ENCODE measurements around the gene DNAI2. TPM values are rescaled to one million over a fixed set of nuclear protein-coding genes. Genes with fewer than 3 reads are reported as not detected.

DNAI2 gene
- total RNA-seq, 4 donors from 2014 or later, result 0.13 TPM; not detected in 3

GRCh38 chr17:74283371-74283673 lies 9.3 kb downstream of the DNAI2 start:
- H3K4me3 ChIP-seq (replicated peaks in 1 of 3), result no peak overlapping the region
- WGBS, 2 donors, result 88 to 91% methylated on average over 4 of the region's 4 CpGs
- no peaks in the 10 kb centered on the region for H3K27me3 ChIP-seq
- no peaks in the 10 kb centered on the region for H3K9me3 ChIP-seq
- H3K4me1 ChIP-seq, result peaks cover 0 to 8% of the 10 kb centered on the region in 2 donors
- intact Hi-C loops (cut with DNase I), result no loop called here
- no peak for TF ChIP-seq CTCF (IDR thresholded peaks at IDR 0.05)
- TF ChIP-seq POLR2A (IDR thresholded peaks at IDR 0.05), result no peak
- no peak overlapping the region for H3K27ac ChIP-seq
- H3K36me3 ChIP-seq, result no peaks in the 10 kb centered on the region
- DNase-seq, result no peak

GRCh38 chr17:74287031-74287602 lies 13.1 kb downstream of the DNAI2 start:
- H3K9me3 ChIP-seq, result no peaks in the 10 kb centered on the region
- no peak overlapping the region for H3K4me3 ChIP-seq (replicated peaks in 1 of 3)
- 92% methylated on average over 13 to 14 of the region's 14 CpGs for WGBS, 2 donors
- no peaks in the 10 kb centered on the region for H3K27me3 ChIP-seq
- intact Hi-C loops (cut with DNase I), result no loop called here
- no peak for DNase-seq
- H3K4me1 ChIP-seq, result peaks cover 14 to 20% of the 10 kb centered on the region in 2 donors
- no peak for TF ChIP-seq CTCF (IDR thresholded peaks at IDR 0.05)
- TF ChIP-seq POLR2A (IDR thresholded peaks at IDR 0.05), result no peak
- H3K27ac ChIP-seq, result no peak overlapping the region
- no peaks in the 10 kb centered on the region for H3K36me3 ChIP-seq

- Histone ChIP-seq H3K4me3 (replicated peaks in 1 of 3) (no peak overlapping the region), H3K27ac (no peak overlapping the region), H3K36me3 (no peaks in the 10 kb centered on the region), H3K4me1 (peaks cover 14 to 20% of the 10 kb centered on the region in 2 donors), H3K9me3 (no peaks in the 10 kb centered on the region), H3K27me3 (no peaks in the 10 kb centered on the region)
- 72 to 83% methylated on average over 4 to 5 of the region's 5 CpGs for WGBS, 2 donors
- intact Hi-C loops (cut with DNase I), result no loop called here
- no peak for DNase-seq
- TF ChIP-seq POLR2A (IDR thresholded peaks at IDR 0.05) (no peak), CTCF (IDR thresholded peaks at IDR 0.05) (no peak)
Measured at GRCh38 chr17:74288785-74289184, 14.8 kb downstream of the DNAI2 start.

- Histone ChIP-seq H3K27ac (peak overlapping the region in 2 of 3 donors; percentile 39 to 49), H3K4me1 (peaks cover 14 to 16% of the 10 kb centered on the region in 2 donors), H3K4me3 (replicated peaks in 1 of 3) (no peak overlapping the region), H3K27me3 (no peaks in the 10 kb centered on the region), H3K9me3 (no peaks in the 10 kb centered on the region), H3K36me3 (no peaks in the 10 kb centered on the region)
- 68 to 75% methylated on average over 11 of the region's 11 CpGs for WGBS, 2 donors
- TF ChIP-seq CTCF (IDR thresholded peaks at IDR 0.05) (no peak), POLR2A (IDR thresholded peaks at IDR 0.05) (no peak)
- intact Hi-C loops (cut with DNase I), result no loop called here
- DNase-seq, result no peak
Measured at GRCh38 chr17:74289688-74290087, 15.7 kb downstream of the DNAI2 start.

- H3K4me1 ChIP-seq, result peaks cover 12 to 14% of the 10 kb centered on the region in 2 donors
- DNase-seq, result peak; percentile 60 to 72
- TF ChIP-seq CTCF (IDR thresholded peaks at IDR 0.05) (peak in 2 of 6 experiments; percentile 12 to 28), POLR2A (IDR thresholded peaks at IDR 0.05) (no peak)
- intact Hi-C loops (cut with DNase I), result no loop called here
- H3K27ac ChIP-seq, result peak overlapping the region; percentile 28 to 73 (median 49)
- no peaks in the 10 kb centered on the region for H3K9me3 ChIP-seq
- H3K27me3 ChIP-seq, result no peaks in the 10 kb centered on the region
- H3K36me3 ChIP-seq, result no peaks in the 10 kb centered on the region
- H3K4me3 ChIP-seq (replicated peaks in 1 of 3), result no peak overlapping the region
- 22 to 33% methylated on average over 9 to 11 of the region's 11 CpGs for WGBS, 2 donors
Measured at GRCh38 chr17:74290340-74290739, 16.3 kb downstream of the DNAI2 start.

Measured in thyroid gland (tissue), 4 donors.